OCI-LY1 (cell line): ENCODE results near the gene RNF13.
"Not testable (repeated sequence)": the region's sequence is repeated elsewhere in the genome, so short reads cannot be mapped to it uniquely, and the experiment has no call there.

Experiments
- H2AFZ ChIP-seq: fragments of 200-600 bp; sonication (generic), shearing (Covaris generic); 2 replicates; pipeline ENCODE4 v1.6.0; 2014; ENCODE audit warnings: antibody characterized with exemption, mild to moderate bottlenecking, low read length
- H3F3A ChIP-seq: fragments of 200-600 bp; sonication (generic), shearing (Covaris generic); 2 replicates; pipeline ENCODE4 v1.6.0; 2014; ENCODE audit warnings: mild to moderate bottlenecking, antibody characterized with exemption, low read length, moderate library complexity; ENCODE audit not compliant: insufficient read depth
- H3K27ac ChIP-seq: fragments of 200-600 bp; sonication (generic); 2 replicates; pipeline ENCODE4 v1.5.1; 2014; ENCODE audit warnings: low read length, mixed run types, mild to moderate bottlenecking, low read depth; ENCODE audit not compliant: poor library complexity, severe bottlenecking
- H3K27me3 ChIP-seq: fragments of 200-600 bp; sonication (generic); 2 replicates; pipeline ENCODE4 v1.6.0; 2014; ENCODE audit warnings: antibody characterized with exemption, mild to moderate bottlenecking, low read length, moderate library complexity; ENCODE audit not compliant: insufficient read depth
- H3K36me3 ChIP-seq: fragments of 200-600 bp; sonication (generic); 2 replicates; pipeline ENCODE4 v1.6.1; 2014; ENCODE audit warnings: mild to moderate bottlenecking, antibody characterized with exemption, low read length, moderate library complexity, mixed read lengths; ENCODE audit not compliant: insufficient read depth
- H3K4me1 ChIP-seq: fragments of 200-600 bp; sonication (generic); 2 replicates; pipeline ENCODE4 v1.5.1; 2014; ENCODE audit warnings: mild to moderate bottlenecking, low read length, moderate library complexity; ENCODE audit not compliant: insufficient read depth, severe bottlenecking
- H3K4me2 ChIP-seq: fragments of 200-600 bp; sonication (generic), shearing (Covaris generic); 2 replicates; pipeline ENCODE4 v1.6.1; 2014; ENCODE audit warnings: low read length
- H3K4me3 ChIP-seq: fragments of 200-600 bp; sonication (generic); 2 replicates; pipeline ENCODE4 v1.5.1; 2014; ENCODE audit warnings: low read length, low read depth, mild to moderate bottlenecking, mixed read lengths; ENCODE audit not compliant: poor library complexity, severe bottlenecking
- H3K79me2 ChIP-seq: fragments of 200-600 bp; shearing (Covaris generic); 2 replicates; pipeline ENCODE4 v1.6.1; 2016; ENCODE audit warnings: mixed run types, low read length, mixed read lengths; ENCODE audit not compliant: insufficient read depth
- H3K9ac ChIP-seq: fragments of 200-600 bp; sonication (generic), shearing (Covaris generic); 2 replicates; pipeline ENCODE4 v1.6.1; 2014; ENCODE audit warnings: mild to moderate bottlenecking, low read length, mixed read lengths
- H3K9me2 ChIP-seq: fragments of 200-600 bp; sonication (generic), shearing (Covaris generic); 2 replicates; pipeline ENCODE4 v1.6.1; 2014; ENCODE audit warnings: low read depth, mild to moderate bottlenecking, low read length, mixed read lengths
- H3K9me3 ChIP-seq: fragments of 200-600 bp; shearing (Covaris generic); 2 replicates; pipeline ENCODE4 v1.6.1; 2014; ENCODE audit warnings: low read length, mixed read lengths
- H4K20me1 ChIP-seq: fragments of 200-600 bp; sonication (generic), shearing (Covaris generic); 2 replicates; pipeline ENCODE4 v1.6.0; 2016; ENCODE audit warnings: mild to moderate bottlenecking, low read length; ENCODE audit not compliant: insufficient read depth
- CTCF ChIP-seq: fragments of 200-600 bp; sonication (generic), shearing (Covaris generic); IDR thresholded peaks from 2 replicates; pipeline ENCODE4 v1.5.1; 2017; ENCODE audit warnings: mild to moderate bottlenecking, antibody characterized with exemption, low read length, moderate library complexity, mixed read lengths
- EZH2 ChIP-seq: fragments of 200-600 bp; sonication (generic), shearing (Covaris generic); IDR thresholded peaks from 2 replicates; pipeline ENCODE4 v1.8.0; 2017; ENCODE audit warnings: borderline replicate concordance, mixed run types, mild to moderate bottlenecking, antibody characterized with exemption, low read length, moderate library complexity, mixed read lengths

Gene RNF13

GRCh38 chr3:149833241-149833640 is 20.2 kb downstream of the RNF13 start:
- H3K36me3 ChIP-seq, result peaks cover 5% of the 10 kb centered on the region; the same call in 1 of the 2 replicates
- H3K4me1 ChIP-seq, result no peaks in the 10 kb centered on the region
- peaks cover 25% of the 10 kb centered on the region for H3K79me2 ChIP-seq
- H3K4me2 ChIP-seq, result no peak overlapping the region
- H3K27ac ChIP-seq, result no peak overlapping the region
- no peaks in the 10 kb centered on the region for H3K27me3 ChIP-seq
- no peak overlapping the region for H3K9ac ChIP-seq
- peaks cover 48% of the 10 kb centered on the region for H3K9me3 ChIP-seq
- no peaks in the 10 kb centered on the region for H3K9me2 ChIP-seq
- H4K20me1 ChIP-seq, result no peaks in the 10 kb centered on the region
- no peak overlapping the region for H2AFZ ChIP-seq
- no peak overlapping the region for H3K4me3 ChIP-seq
- TF ChIP-seq EZH2, result no peak
- TF ChIP-seq CTCF, result no peak
- no peaks in the 10 kb centered on the region for H3F3A ChIP-seq

- not testable (repeated sequence) for H3F3A ChIP-seq, H3K4me2 ChIP-seq, H3K4me1 ChIP-seq, H3K27ac ChIP-seq, H2AFZ ChIP-seq, H3K9ac ChIP-seq, H3K4me3 ChIP-seq, H4K20me1 ChIP-seq, H3K9me2 ChIP-seq, H3K27me3 ChIP-seq
- Histone ChIP-seq H3K36me3 (peaks cover 14% of the 10 kb centered on the region; the same call in 1 of the 2 replicates), H3K9me3 (peaks cover 38% of the 10 kb centered on the region), H3K79me2 (peaks cover 43% of the 10 kb centered on the region)
Measured at GRCh38 chr3:149838491-149838890, 25.5 kb downstream of the RNF13 start.

GRCh38 chr3:149839469-149839868 is 26.5 kb downstream of the RNF13 start:
- H3K27ac ChIP-seq, H3K9ac ChIP-seq, H2AFZ ChIP-seq, H3K27me3 ChIP-seq, H4K20me1 ChIP-seq, H3K4me1 ChIP-seq, H3K9me2 ChIP-seq, H3K4me2 ChIP-seq, H3K4me3 ChIP-seq, H3F3A ChIP-seq: not testable (repeated sequence)
- Histone ChIP-seq H3K79me2 (peaks cover 53% of the 10 kb centered on the region), H3K9me3 (peaks cover 32% of the 10 kb centered on the region), H3K36me3 (peaks cover 14% of the 10 kb centered on the region; the same call in 1 of the 2 replicates)

- H4K20me1 ChIP-seq, result no peaks in the 10 kb centered on the region
- no peak overlapping the region for H3K9ac ChIP-seq
- H3K36me3 ChIP-seq, result peaks cover 14% of the 10 kb centered on the region; the same call in 1 of the 2 replicates
- no peak overlapping the region for H3K4me2 ChIP-seq
- peaks cover 54% of the 10 kb centered on the region for H3K79me2 ChIP-seq
- TF ChIP-seq CTCF (no peak), EZH2 (no peak)
- no peaks in the 10 kb centered on the region for H3K27me3 ChIP-seq
- H3K4me3 ChIP-seq, result no peak overlapping the region
- peaks cover 27% of the 10 kb centered on the region for H3K9me3 ChIP-seq
- H2AFZ ChIP-seq, result no peak overlapping the region
- H3K9me2 ChIP-seq, result no peaks in the 10 kb centered on the region
- H3K27ac ChIP-seq, result no peak overlapping the region
- no peaks in the 10 kb centered on the region for H3F3A ChIP-seq
- H3K4me1 ChIP-seq, result no peaks in the 10 kb centered on the region
Measured at GRCh38 chr3:149839896-149840295, 26.9 kb downstream of the RNF13 start.
